Vagina (tissue), 2 donors: ENCODE results near the gene DXO.

Experiments
- POLR2A ChIP-seq, 2 donors: fragments of 450-650 bp; IDR thresholded peaks; one replicate each; pipeline ENCODE4 v1.6.1; 2017; ENCODE audit warnings: antibody characterized with exemption in 2 of 2, mild to moderate bottlenecking in 2 of 2, moderate library complexity in 2 of 2
- TF ChIP-seq, protein P1 (sequence below), 3 experiments: fragments of 450-650 bp in 2 of 3; fragments of 200-600 bp in 1 of 3; sonication (generic) in 1 of 3; IDR thresholded peaks; one replicate each; pipeline ENCODE4 v1.5.1; 2017 to 2019; ENCODE audit warnings: antibody characterized with exemption in 3 of 3, mild to moderate bottlenecking in 2 of 3, moderate library complexity in 2 of 3

DNA sequence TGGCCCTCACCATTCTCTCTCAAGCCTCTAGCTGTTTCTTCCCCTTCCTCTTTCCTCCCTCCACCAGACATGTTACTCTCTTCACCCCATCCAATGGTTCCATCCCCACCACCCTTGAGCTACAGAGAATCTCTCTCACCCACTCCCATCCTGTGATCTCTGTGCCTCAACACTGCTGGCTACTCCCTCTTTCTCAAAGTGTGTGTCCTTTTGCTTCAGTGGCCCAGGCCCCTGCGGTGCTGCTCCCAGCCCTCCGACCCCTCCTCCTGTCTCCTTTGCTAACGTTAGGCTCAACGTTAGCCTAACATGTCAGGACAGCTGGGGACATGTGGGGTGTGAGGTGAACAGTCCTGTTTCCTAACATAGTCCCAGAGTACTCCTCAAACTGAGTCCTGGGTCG, 19.0 kb downstream of the DXO start:
- TF ChIP-seq, protein P1, sequence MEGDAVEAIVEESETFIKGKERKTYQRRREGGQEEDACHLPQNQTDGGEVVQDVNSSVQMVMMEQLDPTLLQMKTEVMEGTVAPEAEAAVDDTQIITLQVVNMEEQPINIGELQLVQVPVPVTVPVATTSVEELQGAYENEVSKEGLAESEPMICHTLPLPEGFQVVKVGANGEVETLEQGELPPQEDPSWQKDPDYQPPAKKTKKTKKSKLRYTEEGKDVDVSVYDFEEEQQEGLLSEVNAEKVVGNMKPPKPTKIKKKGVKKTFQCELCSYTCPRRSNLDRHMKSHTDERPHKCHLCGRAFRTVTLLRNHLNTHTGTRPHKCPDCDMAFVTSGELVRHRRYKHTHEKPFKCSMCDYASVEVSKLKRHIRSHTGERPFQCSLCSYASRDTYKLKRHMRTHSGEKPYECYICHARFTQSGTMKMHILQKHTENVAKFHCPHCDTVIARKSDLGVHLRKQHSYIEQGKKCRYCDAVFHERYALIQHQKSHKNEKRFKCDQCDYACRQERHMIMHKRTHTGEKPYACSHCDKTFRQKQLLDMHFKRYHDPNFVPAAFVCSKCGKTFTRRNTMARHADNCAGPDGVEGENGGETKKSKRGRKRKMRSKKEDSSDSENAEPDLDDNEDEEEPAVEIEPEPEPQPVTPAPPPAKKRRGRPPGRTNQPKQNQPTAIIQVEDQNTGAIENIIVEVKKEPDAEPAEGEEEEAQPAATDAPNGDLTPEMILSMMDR (IDR thresholded peaks at IDR 0.05) = no peak
- TF ChIP-seq POLR2A (IDR thresholded peaks at IDR 0.05) = no peak
